H1 (cell line): ENCODE results near the gene ARHGAP5. TPM values are rescaled to one million over a fixed set of nuclear protein-coding genes. Genes with fewer than 3 reads are reported as not detected.

Experiments used
- CHD1 ChIP-seq: IDR thresholded peaks from 2 replicates; pipeline ENCODE4 v1.6.1; 2012; ENCODE audit warnings: low read depth, low read length, improper control_type of control experiment
- CHD7 ChIP-seq: fragments of 300-600 bp; sonication (generic); IDR thresholded peaks from 2 replicates; pipeline ENCODE4 v1.7.1; 2012; ENCODE audit warnings: low read length, moderate library complexity, mild to moderate bottlenecking, inconsistent platforms; ENCODE audit not compliant: insufficient replicate concordance
- CREB1 ChIP-seq: IDR thresholded peaks from 2 replicates; pipeline ENCODE4 v1.6.1; 2012; ENCODE audit warnings: inconsistent platforms
- CTBP2 ChIP-seq: IDR thresholded peaks from 2 replicates; pipeline ENCODE4 v1.7.0; 2011; ENCODE audit warnings: borderline replicate concordance, mild to moderate bottlenecking, moderate library complexity, mixed read lengths, low read length; ENCODE audit not compliant: insufficient read depth, insufficient read length
- EGR1 ChIP-seq: IDR thresholded peaks from 2 replicates; pipeline ENCODE4 v1.6.1; 2011; ENCODE audit warnings: low read depth, low read length, borderline replicate concordance
- FOSL1 ChIP-seq: IDR thresholded peaks from 2 replicates; pipeline ENCODE4 v1.6.1; 2011; ENCODE audit warnings: mild to moderate bottlenecking, low read depth, low read length, moderate library complexity; ENCODE audit not compliant: insufficient read depth
- GTF2F1 ChIP-seq: IDR thresholded peaks from 2 replicates; pipeline ENCODE4 v1.6.1; 2012; ENCODE audit warnings: low read depth, low read length, improper control_type of control experiment, borderline replicate concordance
- NRF1 ChIP-seq: IDR thresholded peaks from 2 replicates; pipeline ENCODE4 v1.6.1; 2011; ENCODE audit warnings: mild to moderate bottlenecking, low read depth, low read length, improper control_type of control experiment
- POLR2A ChIP-seq, 2 experiments: IDR thresholded peaks; 1 replicate in 1 of 2; 2 replicates in 1 of 2; pipeline ENCODE4 v1.6.1; 2011; ENCODE audit warnings: low read depth in 2 of 2, low read length in 2 of 2, mild to moderate bottlenecking in 2 of 2; ENCODE audit errors: control extremely low read depth in 1 of 2
- SP2 ChIP-seq: IDR thresholded peaks from 2 replicates; pipeline ENCODE4 v1.6.1; 2012; ENCODE audit warnings: mild to moderate bottlenecking, low read length, inconsistent platforms
- TAF1 ChIP-seq: IDR thresholded peaks from 2 replicates; pipeline ENCODE4 v1.6.1; 2011; ENCODE audit warnings: mild to moderate bottlenecking, low read depth, low read length
- polyA plus RNA-seq, 7 experiments: library from polyadenylated mRNA; depleted of rRNA in 3 of 7; stranded (reverse) in 5 of 7; unstranded in 2 of 7; fragments of >200 nt in 5 of 7; fragments of 200-250 nt in 2 of 7; gene quantifications; 1 replicate in 5 of 7; 2 replicates in 1 of 7; 4 replicates in 1 of 7; pipeline versions ENCODE4 v1.2.1 to v1.2.3, GENCODE V29; 2011 to 2013; ENCODE audit warnings: missing spikeins in 2 of 7, mixed read lengths in 2 of 7
- total RNA-seq: library from RNA; stranded (reverse); fragmentation: NEBNext Ultra II Directional; extraction: Animal tissue kit (Norgen Biotek cat#: 25700); gene quantifications from 2 replicates; pipeline ENCODE4 v1.2.1, GENCODE V29; 2021

ARHGAP5 gene
- total and polyA plus RNA-seq, 2 of the 8 experiments (the other 6 are each of a cell fraction or from before 2014, with no cell fraction given): 7.8 to 77.3 TPM

GRCh38 chr14:32102152-32102787 is 25.2 kb downstream of the ARHGAP5 start (continued):
- no peak for TF ChIP-seq CHD7
- TF ChIP-seq FOSL1: no peak
- TF ChIP-seq SP2: no peak
- no peak for TF ChIP-seq CREB1
- no peak for TF ChIP-seq POLR2A (IDR thresholded peaks at IDR 0.05; ENCODE audit: control extremely low read depth in 1 of 2, low read depth in 2 of 2, low read length in 2 of 2)
- TF ChIP-seq CTBP2: no peak
- no peak for TF ChIP-seq NRF1
- no peak for TF ChIP-seq GTF2F1
- no peak for TF ChIP-seq TAF1
- TF ChIP-seq CHD1: no peak
- TF ChIP-seq EGR1: no peak
